Brain microvascular endothelial cell (primary cell): ENCODE results near the gene PSMB7.

ENCODE experiments used
- DNase-seq: peaks from one replicate; pipeline ENCODE4 v3.0.0-alpha.2; 2020
- H3K27ac ChIP-seq: fragments of 250-450 bp; sonication (Bioruptor Pico); 2 replicates; pipeline ENCODE4 v1.5.1; 2020; ENCODE audit warnings: mild to moderate bottlenecking, moderate library complexity
- H3K27me3 ChIP-seq: fragments of 250-450 bp; sonication (Bioruptor Pico); replicated peaks from 2 replicates; pipeline ENCODE4 v1.5.1; 2020; ENCODE audit warnings: mild to moderate bottlenecking
- H3K36me3 ChIP-seq: fragments of 250-450 bp; sonication (Bioruptor Pico); replicated peaks from 2 replicates; pipeline ENCODE4 v1.5.1; 2020; ENCODE audit warnings: mild to moderate bottlenecking
- H3K4me3 ChIP-seq: 2 replicates; pipeline ENCODE4 v1.5.1; 2011; ENCODE audit warnings: low read depth, mild to moderate bottlenecking, control low read depth, low read length, moderate library complexity
- CTCF ChIP-seq: IDR thresholded peaks from 2 replicates; pipeline ENCODE4 v1.5.1; 2011; ENCODE audit warnings: low read depth, mild to moderate bottlenecking, moderate library complexity, low read length, control low read depth, inconsistent platforms; ENCODE audit errors: missing control alignments
- in situ Hi-C: cut with HindIII; loops from 2 replicates; pipeline ENCODE4 v1.10.0; 2017; ENCODE audit warnings: low sequenced_read_pairs, low pct_ligation_motif_present

The PSMB7 gene

GRCh38 chr9:124441291-124441690, 26.0 kb upstream of the PSMB7 start:
- Histone ChIP-seq H3K36me3 (no peaks in the 10 kb centered on the region), H3K27me3 (no peaks in the 10 kb centered on the region), H3K27ac (no peak overlapping the region), H3K4me3 (no peak overlapping the region)
- in situ Hi-C loops, result no loop called here
- DNase-seq, result no peak
- no peak for TF ChIP-seq CTCF

- H3K27me3 ChIP-seq, result no peaks in the 10 kb centered on the region
- no peak overlapping the region for H3K4me3 ChIP-seq
- no peaks in the 10 kb centered on the region for H3K36me3 ChIP-seq
- no peak overlapping the region for H3K27ac ChIP-seq
- in situ Hi-C loops, result no loop called here
- no peak for DNase-seq
- TF ChIP-seq CTCF, result no peak
Measured at GRCh38 chr9:124440786-124441185, 25.5 kb upstream of the PSMB7 start.

- Histone ChIP-seq H3K4me3 (no peak overlapping the region), H3K27ac (no peak overlapping the region), H3K27me3 (no peaks in the 10 kb centered on the region), H3K36me3 (no peaks in the 10 kb centered on the region)
- no peak for TF ChIP-seq CTCF
- no peak for DNase-seq
- in situ Hi-C loops, result no loop called here
Measured at GRCh38 chr9:124439686-124440243, 24.5 kb upstream of the PSMB7 start.

GRCh38 chr9:124439086-124439485, 23.8 kb upstream of the PSMB7 start:
- DNase-seq, result no peak
- in situ Hi-C loops, result no loop called here
- Histone ChIP-seq H3K27me3 (no peaks in the 10 kb centered on the region), H3K36me3 (no peaks in the 10 kb centered on the region), H3K27ac (no peak overlapping the region), H3K4me3 (no peak overlapping the region)
- no peak for TF ChIP-seq CTCF

- in situ Hi-C loops, result no loop called here
- H3K4me3 ChIP-seq, result no peak overlapping the region
- TF ChIP-seq CTCF, result no peak
- no peaks in the 10 kb centered on the region for H3K27me3 ChIP-seq
- H3K36me3 ChIP-seq, result no peaks in the 10 kb centered on the region
- no peak for DNase-seq
- H3K27ac ChIP-seq, result no peak overlapping the region
Measured at GRCh38 chr9:124438091-124438490, 22.8 kb upstream of the PSMB7 start.

- TF ChIP-seq CTCF, result no peak
- DNase-seq, result no peak
- no peaks in the 10 kb centered on the region for H3K27me3 ChIP-seq
- no peak overlapping the region for H3K4me3 ChIP-seq
- no peak overlapping the region for H3K27ac ChIP-seq
- no peaks in the 10 kb centered on the region for H3K36me3 ChIP-seq
- in situ Hi-C loops, result no loop called here
Measured at GRCh38 chr9:124437086-124437485, 21.8 kb upstream of the PSMB7 start.
